Chondrocyte (in vitro differentiated cells): ENCODE data around the gene SPOCK1. TPM values are rescaled to one million over a fixed set of nuclear protein-coding genes. Genes with fewer than 3 reads are reported as not detected.

Experiments used
- DNase-seq: peaks from one replicate; pipeline ENCODE4 v3.0.0; 2021; ENCODE audit warnings: mixed read lengths, low spot score
- H3K27ac Mint-ChIP-seq: one replicate; pipeline ENCODE4 v1.8.0; 2021; ENCODE audit warnings: mild to moderate bottlenecking, moderate library complexity, mixed read lengths; ENCODE audit not compliant: unreplicated experiment
- H3K27me3 Mint-ChIP-seq: 2 replicates; pipeline ENCODE4 v1.8.0; 2021; ENCODE audit warnings: low read depth, mixed read lengths
- H3K36me3 Mint-ChIP-seq: 2 replicates; pipeline ENCODE4 v1.8.0; 2021; ENCODE audit warnings: low read depth, mixed read lengths
- H3K4me1 Mint-ChIP-seq: 2 replicates; pipeline ENCODE4 v1.8.0; 2021; ENCODE audit warnings: low read depth, mild to moderate bottlenecking, mixed read lengths
- H3K4me3 Mint-ChIP-seq: one replicate; pipeline ENCODE4 v1.8.0; 2021; ENCODE audit warnings: mild to moderate bottlenecking, moderate library complexity, mixed read lengths; ENCODE audit not compliant: unreplicated experiment
- H3K9me3 Mint-ChIP-seq: 2 replicates; pipeline ENCODE4 v1.8.0; 2021; ENCODE audit warnings: low read depth, mixed read lengths
- CTCF ChIP-seq: fragments of 200-600 bp; sonication (generic); IDR thresholded peaks from 2 replicates; pipeline ENCODE4 v1.5.0; 2021; ENCODE audit warnings: antibody characterized with exemption, mild to moderate bottlenecking, moderate library complexity
- total RNA-seq: library from RNA; stranded (reverse); gene quantifications from 3 replicates; pipeline ENCODE4 v1.2.1, GENCODE V29; 2021

Gene SPOCK1
- total RNA-seq, 1 donor from 2014 or later = 127 TPM

GRCh38 chr5:137488516-137488915 is 10.6 kb downstream of the SPOCK1 start:
- Mint-ChIP-seq H3K9me3 (no peaks in the 10 kb centered on the region), H3K4me3 (no peak overlapping the region), H3K27ac (no peak overlapping the region), H3K4me1 (peaks cover 27% of the 10 kb centered on the region), H3K36me3 (no peaks in the 10 kb centered on the region), H3K27me3 (no peaks in the 10 kb centered on the region)
- no peak for TF ChIP-seq CTCF
- DNase-seq = no peak

- Mint-ChIP-seq H3K9me3 (no peaks in the 10 kb centered on the region), H3K27ac (no peak overlapping the region), H3K4me3 (no peak overlapping the region), H3K27me3 (no peaks in the 10 kb centered on the region), H3K4me1 (peaks cover 25% of the 10 kb centered on the region), H3K36me3 (no peaks in the 10 kb centered on the region)
- TF ChIP-seq CTCF = no peak
- DNase-seq = no peak
Observed at GRCh38 chr5:137487600-137487999, 11.5 kb downstream of the SPOCK1 start.

GRCh38 chr5:137486707-137487106 is 12.4 kb downstream of the SPOCK1 start:
- DNase-seq = no peak
- no peaks in the 10 kb centered on the region for H3K27me3 Mint-ChIP-seq
- no peaks in the 10 kb centered on the region for H3K36me3 Mint-ChIP-seq
- no peak overlapping the region for H3K4me3 Mint-ChIP-seq
- TF ChIP-seq CTCF = no peak
- H3K9me3 Mint-ChIP-seq = no peaks in the 10 kb centered on the region
- no peak overlapping the region for H3K27ac Mint-ChIP-seq
- peaks cover 17% of the 10 kb centered on the region for H3K4me1 Mint-ChIP-seq

GRCh38 chr5:137481596-137481995 is 17.5 kb downstream of the SPOCK1 start:
- H3K4me3 Mint-ChIP-seq = no peak overlapping the region
- no peaks in the 10 kb centered on the region for H3K27me3 Mint-ChIP-seq
- H3K4me1 Mint-ChIP-seq = peaks cover 1% of the 10 kb centered on the region
- no peaks in the 10 kb centered on the region for H3K9me3 Mint-ChIP-seq
- H3K27ac Mint-ChIP-seq = no peak overlapping the region
- no peak for TF ChIP-seq CTCF
- no peak for DNase-seq
- no peaks in the 10 kb centered on the region for H3K36me3 Mint-ChIP-seq

- Mint-ChIP-seq H3K36me3 (no peaks in the 10 kb centered on the region), H3K27me3 (no peaks in the 10 kb centered on the region), H3K27ac (no peak overlapping the region), H3K4me3 (no peak overlapping the region), H3K9me3 (peaks cover 3% of the 10 kb centered on the region), H3K4me1 (no peaks in the 10 kb centered on the region)
- DNase-seq = no peak
- no peak for TF ChIP-seq CTCF
Observed at GRCh38 chr5:137478043-137478442, 21.1 kb downstream of the SPOCK1 start.
